H1 (cell line): Measurements from ENCODE around the gene PKMYT1. TPM values are rescaled to one million over a fixed set of nuclear protein-coding genes. Genes with fewer than 3 reads are reported as not detected.

Experiments used
- CBX5 ChIP-seq: fragments of 300-800, 300-1000 bp; sonication (generic); IDR thresholded peaks from 2 replicates; pipeline ENCODE4 v1.7.1; 2016; ENCODE audit warnings: antibody characterized with exemption, low read length, low read depth
- CHD1 ChIP-seq: IDR thresholded peaks from 2 replicates; pipeline ENCODE4 v1.6.1; 2012; ENCODE audit warnings: low read depth, low read length, improper control_type of control experiment
- HDAC2 ChIP-seq, 2 experiments: fragments of 300-600 bp in 1 of 2; sonication (generic) in 1 of 2; IDR thresholded peaks; 2 replicates each; pipeline ENCODE4 v1.6.1; 2011 to 2012; ENCODE audit warnings: low read depth in 2 of 2, low read length in 2 of 2, mild to moderate bottlenecking in 2 of 2, moderate library complexity in 2 of 2, borderline replicate concordance in 1 of 2, inconsistent platforms in 1 of 2
- NRF1 ChIP-seq: IDR thresholded peaks from 2 replicates; pipeline ENCODE4 v1.6.1; 2011; ENCODE audit warnings: mild to moderate bottlenecking, low read depth, low read length, improper control_type of control experiment
- SIX5 ChIP-seq: IDR thresholded peaks from 2 replicates; pipeline ENCODE4 v1.6.1; 2011; ENCODE audit warnings: mild to moderate bottlenecking, low read depth, low read length
- TAF1 ChIP-seq: IDR thresholded peaks from 2 replicates; pipeline ENCODE4 v1.6.1; 2011; ENCODE audit warnings: mild to moderate bottlenecking, low read depth, low read length
- TBP ChIP-seq: IDR thresholded peaks from 2 replicates; pipeline ENCODE4 v1.6.1; 2011; ENCODE audit warnings: low read depth, low read length, improper control_type of control experiment
- TEAD4 ChIP-seq: IDR thresholded peaks from 2 replicates; pipeline ENCODE4 v1.6.1; 2012; ENCODE audit warnings: low read depth, low read length, inconsistent platforms, mixed read lengths
- polyA plus RNA-seq, 7 experiments: library from polyadenylated mRNA; depleted of rRNA in 3 of 7; stranded (reverse) in 5 of 7; unstranded in 2 of 7; fragments of >200 nt in 5 of 7; fragments of 200-250 nt in 2 of 7; gene quantifications; 1 replicate in 5 of 7; 2 replicates in 1 of 7; 4 replicates in 1 of 7; pipeline versions ENCODE4 v1.2.1 to v1.2.3, GENCODE V29; 2011 to 2013; ENCODE audit warnings: missing spikeins in 2 of 7, mixed read lengths in 2 of 7
- total RNA-seq: library from RNA; stranded (reverse); fragmentation: NEBNext Ultra II Directional; extraction: Animal tissue kit (Norgen Biotek cat#: 25700); gene quantifications from 2 replicates; pipeline ENCODE4 v1.2.1, GENCODE V29; 2021
- TF ChIP-seq, protein P1 (sequence below): fragments of 300-600 bp; sonication (generic); IDR thresholded peaks from 2 replicates; pipeline ENCODE4 v1.7.1; 2012; ENCODE audit warnings: low read length, moderate library complexity, mild to moderate bottlenecking, inconsistent platforms; ENCODE audit not compliant: insufficient replicate concordance

The PKMYT1 gene
- total and polyA plus RNA-seq, 2 of the 8 experiments (the other 6 are each of a cell fraction or from before 2014, with no cell fraction given) = 74.7 to 85.2 TPM

DNA sequence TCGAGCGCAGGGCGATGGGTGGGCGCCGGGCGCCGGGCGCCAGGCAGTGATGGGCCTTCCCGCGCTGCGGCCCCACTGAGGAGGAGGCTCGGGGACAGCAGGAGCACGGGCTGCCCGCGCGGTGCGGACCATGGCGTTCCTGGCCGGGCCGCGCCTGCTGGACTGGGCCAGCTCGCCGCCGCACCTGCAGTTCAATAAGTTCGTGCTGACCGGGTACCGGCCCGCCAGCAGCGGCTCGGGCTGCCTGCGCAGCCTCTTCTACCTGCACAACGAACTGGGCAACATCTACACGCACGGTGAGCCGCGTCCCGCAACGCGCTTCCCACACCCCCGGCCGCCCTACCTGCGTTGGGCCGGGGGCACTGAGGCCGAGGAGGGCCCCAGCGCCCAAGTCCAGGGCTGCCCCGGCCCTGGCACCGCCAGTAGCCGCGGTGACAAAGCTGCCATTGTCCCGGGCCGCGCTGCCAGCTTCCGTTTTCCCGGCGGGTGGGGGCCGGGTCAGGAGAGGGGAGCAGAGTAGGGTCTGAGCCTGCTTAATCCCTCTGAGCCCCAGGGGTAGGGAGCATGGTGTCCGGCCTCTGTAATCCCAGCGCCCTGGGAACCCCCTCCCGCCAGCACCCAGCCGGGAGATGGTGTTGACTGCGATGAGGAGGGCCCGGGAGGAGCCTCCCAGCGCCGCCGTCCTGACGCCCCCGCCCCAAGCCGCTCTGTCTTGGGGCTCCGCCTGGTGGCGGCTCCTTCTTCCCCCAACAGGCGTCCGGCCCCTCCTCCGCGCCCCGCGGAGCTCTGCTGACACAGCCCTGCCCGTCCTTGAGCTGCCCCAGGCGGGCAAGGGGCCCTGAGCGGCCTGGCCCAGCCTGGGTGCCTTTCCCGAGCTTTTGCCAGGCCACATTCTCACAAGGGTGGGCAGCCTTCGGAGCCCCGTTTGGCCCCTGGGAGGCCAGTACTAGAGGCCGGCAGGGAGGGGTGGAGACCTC lies 10.4 kb downstream of the PKMYT1 start (continued):
- TF ChIP-seq HDAC2 (IDR thresholded peaks at IDR 0.05; ENCODE audit: borderline replicate concordance in 1 of 2, low read depth in 2 of 2, low read length in 2 of 2) (no peak; a peak in 1 of 4 replicates), CHD1 (no peak), NRF1 (no peak), TAF1 (peak; percentile 59), CBX5 (no peak), SIX5 (no peak), TEAD4 (no peak), TBP (0 out of 2 replicates have a peak, but pooled peaks have one; percentile 24)
- TF ChIP-seq, protein P1, sequence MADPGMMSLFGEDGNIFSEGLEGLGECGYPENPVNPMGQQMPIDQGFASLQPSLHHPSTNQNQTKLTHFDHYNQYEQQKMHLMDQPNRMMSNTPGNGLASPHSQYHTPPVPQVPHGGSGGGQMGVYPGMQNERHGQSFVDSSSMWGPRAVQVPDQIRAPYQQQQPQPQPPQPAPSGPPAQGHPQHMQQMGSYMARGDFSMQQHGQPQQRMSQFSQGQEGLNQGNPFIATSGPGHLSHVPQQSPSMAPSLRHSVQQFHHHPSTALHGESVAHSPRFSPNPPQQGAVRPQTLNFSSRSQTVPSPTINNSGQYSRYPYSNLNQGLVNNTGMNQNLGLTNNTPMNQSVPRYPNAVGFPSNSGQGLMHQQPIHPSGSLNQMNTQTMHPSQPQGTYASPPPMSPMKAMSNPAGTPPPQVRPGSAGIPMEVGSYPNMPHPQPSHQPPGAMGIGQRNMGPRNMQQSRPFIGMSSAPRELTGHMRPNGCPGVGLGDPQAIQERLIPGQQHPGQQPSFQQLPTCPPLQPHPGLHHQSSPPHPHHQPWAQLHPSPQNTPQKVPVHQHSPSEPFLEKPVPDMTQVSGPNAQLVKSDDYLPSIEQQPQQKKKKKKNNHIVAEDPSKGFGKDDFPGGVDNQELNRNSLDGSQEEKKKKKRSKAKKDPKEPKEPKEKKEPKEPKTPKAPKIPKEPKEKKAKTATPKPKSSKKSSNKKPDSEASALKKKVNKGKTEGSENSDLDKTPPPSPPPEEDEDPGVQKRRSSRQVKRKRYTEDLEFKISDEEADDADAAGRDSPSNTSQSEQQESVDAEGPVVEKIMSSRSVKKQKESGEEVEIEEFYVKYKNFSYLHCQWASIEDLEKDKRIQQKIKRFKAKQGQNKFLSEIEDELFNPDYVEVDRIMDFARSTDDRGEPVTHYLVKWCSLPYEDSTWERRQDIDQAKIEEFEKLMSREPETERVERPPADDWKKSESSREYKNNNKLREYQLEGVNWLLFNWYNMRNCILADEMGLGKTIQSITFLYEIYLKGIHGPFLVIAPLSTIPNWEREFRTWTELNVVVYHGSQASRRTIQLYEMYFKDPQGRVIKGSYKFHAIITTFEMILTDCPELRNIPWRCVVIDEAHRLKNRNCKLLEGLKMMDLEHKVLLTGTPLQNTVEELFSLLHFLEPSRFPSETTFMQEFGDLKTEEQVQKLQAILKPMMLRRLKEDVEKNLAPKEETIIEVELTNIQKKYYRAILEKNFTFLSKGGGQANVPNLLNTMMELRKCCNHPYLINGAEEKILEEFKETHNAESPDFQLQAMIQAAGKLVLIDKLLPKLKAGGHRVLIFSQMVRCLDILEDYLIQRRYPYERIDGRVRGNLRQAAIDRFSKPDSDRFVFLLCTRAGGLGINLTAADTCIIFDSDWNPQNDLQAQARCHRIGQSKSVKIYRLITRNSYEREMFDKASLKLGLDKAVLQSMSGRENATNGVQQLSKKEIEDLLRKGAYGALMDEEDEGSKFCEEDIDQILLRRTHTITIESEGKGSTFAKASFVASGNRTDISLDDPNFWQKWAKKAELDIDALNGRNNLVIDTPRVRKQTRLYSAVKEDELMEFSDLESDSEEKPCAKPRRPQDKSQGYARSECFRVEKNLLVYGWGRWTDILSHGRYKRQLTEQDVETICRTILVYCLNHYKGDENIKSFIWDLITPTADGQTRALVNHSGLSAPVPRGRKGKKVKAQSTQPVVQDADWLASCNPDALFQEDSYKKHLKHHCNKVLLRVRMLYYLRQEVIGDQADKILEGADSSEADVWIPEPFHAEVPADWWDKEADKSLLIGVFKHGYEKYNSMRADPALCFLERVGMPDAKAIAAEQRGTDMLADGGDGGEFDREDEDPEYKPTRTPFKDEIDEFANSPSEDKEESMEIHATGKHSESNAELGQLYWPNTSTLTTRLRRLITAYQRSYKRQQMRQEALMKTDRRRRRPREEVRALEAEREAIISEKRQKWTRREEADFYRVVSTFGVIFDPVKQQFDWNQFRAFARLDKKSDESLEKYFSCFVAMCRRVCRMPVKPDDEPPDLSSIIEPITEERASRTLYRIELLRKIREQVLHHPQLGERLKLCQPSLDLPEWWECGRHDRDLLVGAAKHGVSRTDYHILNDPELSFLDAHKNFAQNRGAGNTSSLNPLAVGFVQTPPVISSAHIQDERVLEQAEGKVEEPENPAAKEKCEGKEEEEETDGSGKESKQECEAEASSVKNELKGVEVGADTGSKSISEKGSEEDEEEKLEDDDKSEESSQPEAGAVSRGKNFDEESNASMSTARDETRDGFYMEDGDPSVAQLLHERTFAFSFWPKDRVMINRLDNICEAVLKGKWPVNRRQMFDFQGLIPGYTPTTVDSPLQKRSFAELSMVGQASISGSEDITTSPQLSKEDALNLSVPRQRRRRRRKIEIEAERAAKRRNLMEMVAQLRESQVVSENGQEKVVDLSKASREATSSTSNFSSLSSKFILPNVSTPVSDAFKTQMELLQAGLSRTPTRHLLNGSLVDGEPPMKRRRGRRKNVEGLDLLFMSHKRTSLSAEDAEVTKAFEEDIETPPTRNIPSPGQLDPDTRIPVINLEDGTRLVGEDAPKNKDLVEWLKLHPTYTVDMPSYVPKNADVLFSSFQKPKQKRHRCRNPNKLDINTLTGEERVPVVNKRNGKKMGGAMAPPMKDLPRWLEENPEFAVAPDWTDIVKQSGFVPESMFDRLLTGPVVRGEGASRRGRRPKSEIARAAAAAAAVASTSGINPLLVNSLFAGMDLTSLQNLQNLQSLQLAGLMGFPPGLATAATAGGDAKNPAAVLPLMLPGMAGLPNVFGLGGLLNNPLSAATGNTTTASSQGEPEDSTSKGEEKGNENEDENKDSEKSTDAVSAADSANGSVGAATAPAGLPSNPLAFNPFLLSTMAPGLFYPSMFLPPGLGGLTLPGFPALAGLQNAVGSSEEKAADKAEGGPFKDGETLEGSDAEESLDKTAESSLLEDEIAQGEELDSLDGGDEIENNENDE = no peak
